ENCODE measurements around the gene PIP4K2C.

GRCh38 chr12:57584690-57585089 lies 6.3 kb upstream of the PIP4K2C start:
- no peak for TF ChIP-seq CTCF (conservative IDR thresholded peaks at IDR 0.05 in 1 of 2, IDR thresholded peaks at IDR 0.05 in 1 of 2; ENCODE audit: low read depth in 1 of 2, low read length in 2 of 2)
- TF ChIP-seq EZH2 (IDR thresholded peaks at IDR 0.05; ENCODE audit: low read length, missing control alignments) = no peak
